Activated CD4-positive, alpha-beta T cell treated with anti-CD3 and anti-CD28 coated beads, Interleukin-2, amount 50 U/mL, for 48 hours (primary cell): ENCODE data around the gene MYL12A.

Experiments used
- DNase-seq, 2 experiments: peaks; one replicate each; pipeline ENCODE4 v3.0.0-alpha.2; 2020

Gene MYL12A

GRCh38 chr18:3225588-3225987, 22.0 kb upstream of the MYL12A start:
- DNase-seq: no peak

GRCh38 chr18:3226048-3226447, 21.6 kb upstream of the MYL12A start:
- DNase-seq: no peak

DNA sequence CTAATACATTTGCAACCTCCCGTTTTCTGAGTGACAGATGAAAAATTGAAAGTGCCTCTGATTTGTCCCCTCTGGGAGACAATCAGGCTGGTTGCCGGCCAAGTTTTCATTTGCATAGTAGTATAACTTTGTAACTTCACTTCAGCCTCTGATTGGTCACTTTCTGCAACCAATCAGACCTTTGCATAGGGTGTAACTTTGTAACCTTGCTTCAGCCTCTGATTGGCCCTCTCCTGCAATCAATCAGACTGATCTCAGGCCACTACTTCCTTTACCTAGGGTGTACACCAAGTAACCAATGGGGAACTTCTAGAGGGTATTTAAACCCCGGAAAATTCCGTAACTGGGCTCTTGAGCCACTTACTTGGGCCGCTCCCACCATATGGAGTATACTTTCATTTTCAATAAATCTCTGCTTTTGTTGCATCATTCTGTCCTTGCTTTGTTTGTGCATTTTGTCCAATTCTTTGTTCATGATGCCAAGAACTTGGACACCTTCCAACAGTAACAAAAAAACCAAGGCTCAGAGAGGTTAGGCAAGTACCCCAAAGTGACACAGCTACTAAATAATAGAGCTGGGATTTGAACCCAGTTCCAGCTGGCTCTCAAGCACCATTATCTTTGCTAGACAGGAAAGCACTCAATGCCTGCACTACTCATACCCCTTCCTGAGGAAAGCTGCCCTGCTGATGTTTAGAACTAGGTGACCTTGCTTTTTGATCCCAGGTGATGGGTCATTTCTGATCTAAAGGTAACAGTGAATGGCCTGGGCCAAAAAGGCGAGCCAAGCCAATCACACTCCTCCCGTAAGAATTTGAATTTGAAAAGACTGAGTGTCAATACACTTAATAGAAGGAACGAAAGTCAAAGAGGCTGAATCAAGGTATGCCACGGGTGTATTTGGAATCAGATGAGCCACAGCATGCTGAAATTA, 16.9 kb upstream of the MYL12A start:
- DNase-seq: no peak

DNA sequence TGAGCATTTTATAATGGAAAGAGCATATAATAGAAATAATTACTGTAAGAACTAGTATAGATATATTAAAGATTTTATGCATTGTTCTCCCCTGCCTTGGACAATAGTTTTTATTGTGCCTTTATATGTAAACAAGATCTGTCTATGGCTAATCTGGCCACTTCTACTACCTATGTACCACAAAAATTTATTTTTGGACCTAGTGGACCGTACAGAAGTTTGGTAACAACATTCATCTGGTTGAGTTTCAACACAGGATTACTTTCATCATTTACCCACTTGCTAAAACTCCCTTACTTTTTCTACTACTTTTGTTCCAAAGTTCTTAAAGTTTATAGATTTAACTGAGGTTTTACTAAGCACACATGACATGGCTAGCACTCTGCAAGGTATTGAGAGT, 14.6 kb upstream of the MYL12A start:
- DNase-seq: no peak

DNA sequence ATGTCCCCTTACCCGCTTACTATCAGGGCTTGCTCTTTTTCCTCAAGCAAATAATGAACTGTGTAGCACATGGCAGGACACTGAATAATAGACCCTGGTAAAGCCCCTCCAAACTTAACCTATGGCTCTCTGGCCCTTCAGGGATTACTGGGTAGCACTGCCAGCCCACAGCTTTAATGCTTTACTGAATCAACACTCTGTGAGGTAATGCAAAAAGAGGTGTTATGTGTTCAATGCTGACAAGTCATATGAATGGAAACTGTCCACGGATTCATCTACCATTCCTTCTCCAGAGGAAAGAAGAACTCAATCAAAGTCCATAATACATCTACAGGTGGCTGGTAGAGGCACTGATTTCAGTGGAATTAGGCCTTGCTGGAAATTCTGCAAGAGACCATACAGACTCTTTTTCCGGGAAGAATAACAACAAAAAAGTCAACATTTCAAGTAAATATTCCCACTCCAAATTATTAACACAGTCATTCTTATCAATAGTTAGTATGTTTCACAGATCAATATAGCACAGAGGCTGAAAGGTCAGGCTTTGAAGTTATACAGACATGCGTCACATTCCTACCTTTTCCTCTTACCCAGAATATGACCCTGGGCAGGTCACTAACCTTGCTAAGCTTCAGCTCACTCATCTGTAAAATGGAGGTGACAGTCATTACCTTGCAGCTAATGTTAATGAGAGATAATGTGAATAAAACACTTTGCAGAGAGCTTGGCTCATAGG, 14.0 kb upstream of the MYL12A start:
- no peak for DNase-seq

DNA sequence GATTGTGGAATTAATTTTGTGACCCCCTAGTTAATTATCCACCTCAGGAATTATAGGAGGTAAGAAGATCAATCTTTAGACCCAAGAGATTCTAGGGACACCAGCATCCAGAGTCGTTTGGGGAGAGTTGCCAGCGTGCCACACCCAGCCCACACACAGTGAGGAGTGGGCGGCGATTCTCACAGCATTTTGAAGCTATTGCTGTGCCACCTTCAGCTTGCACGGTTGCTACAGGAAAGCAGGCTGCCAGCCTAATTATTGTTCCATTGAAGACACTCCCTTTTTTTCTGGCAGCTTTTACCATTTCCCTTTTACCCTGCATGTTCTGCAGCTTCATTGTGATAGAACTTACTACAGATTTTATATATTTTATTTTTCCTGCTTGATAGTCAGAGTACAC, 13.1 kb upstream of the MYL12A start:
- DNase-seq: no peak

DNA sequence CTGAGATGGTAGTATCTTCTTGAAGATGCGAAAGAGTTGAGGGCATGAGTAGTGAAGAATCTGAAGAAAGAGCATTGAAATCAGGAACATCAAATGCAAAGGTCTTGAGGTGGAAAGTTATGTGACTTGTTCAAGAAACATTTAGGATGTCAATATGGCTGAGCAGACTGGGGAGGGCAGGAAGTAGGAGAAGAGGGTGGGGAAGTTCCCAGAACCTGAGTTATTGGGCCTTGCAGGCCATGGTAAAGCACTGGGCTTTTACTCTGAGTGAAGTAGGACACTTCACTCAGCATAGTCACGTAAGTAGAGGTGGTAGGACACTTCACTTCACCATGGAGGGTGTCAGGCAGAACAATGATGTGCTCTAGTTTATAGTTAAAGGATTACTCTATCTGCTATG, 11.8 kb upstream of the MYL12A start:
- DNase-seq: no peak

DNA sequence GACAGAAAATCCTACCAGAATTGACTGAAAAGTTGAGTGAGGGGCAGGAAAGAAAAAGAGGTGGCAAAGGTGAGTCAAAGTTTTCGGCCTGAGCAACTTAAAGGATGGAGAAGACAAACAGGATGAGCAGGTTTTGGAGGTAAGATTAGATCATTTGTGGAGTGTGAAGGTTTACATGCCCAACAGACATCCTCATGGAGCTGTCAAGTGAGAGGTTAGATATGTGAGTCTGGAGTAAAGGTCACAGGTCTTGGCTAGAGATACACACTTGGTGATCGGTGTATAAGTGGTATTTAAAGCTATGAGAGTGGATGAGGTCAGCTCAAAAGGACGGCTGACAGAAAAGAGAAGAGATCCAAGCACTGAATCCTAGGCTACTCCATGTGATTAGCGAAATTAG, 11.1 kb upstream of the MYL12A start:
- DNase-seq: no peak

DNA sequence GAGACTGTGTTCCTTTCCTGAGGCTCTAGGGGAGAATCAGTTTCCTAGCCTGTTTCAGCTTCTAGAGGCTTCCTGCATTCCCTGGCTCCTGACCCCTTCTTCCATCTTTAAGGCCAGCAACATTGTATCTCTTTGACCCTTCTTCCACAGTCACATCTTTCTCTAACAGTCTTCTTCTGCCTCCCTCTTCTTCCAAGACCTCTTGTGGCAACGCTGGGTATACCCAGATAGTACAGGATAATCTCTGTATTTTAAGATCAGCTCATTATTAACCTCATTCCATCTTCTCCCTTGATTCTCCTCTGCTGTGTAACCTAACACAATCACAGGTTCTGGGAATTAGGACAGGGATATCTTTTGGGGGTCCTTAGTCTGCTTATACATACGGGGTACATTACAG, 8.9 kb upstream of the MYL12A start:
- DNase-seq: no peak

- no peak for DNase-seq
Measured at GRCh38 chr18:3245185-3245564, 2.4 kb upstream of the MYL12A start.

- DNase-seq: peak; percentile 81 to 87
Measured at GRCh38 chr18:3245853-3246634, 1.6 kb upstream of the MYL12A start.

DNA sequence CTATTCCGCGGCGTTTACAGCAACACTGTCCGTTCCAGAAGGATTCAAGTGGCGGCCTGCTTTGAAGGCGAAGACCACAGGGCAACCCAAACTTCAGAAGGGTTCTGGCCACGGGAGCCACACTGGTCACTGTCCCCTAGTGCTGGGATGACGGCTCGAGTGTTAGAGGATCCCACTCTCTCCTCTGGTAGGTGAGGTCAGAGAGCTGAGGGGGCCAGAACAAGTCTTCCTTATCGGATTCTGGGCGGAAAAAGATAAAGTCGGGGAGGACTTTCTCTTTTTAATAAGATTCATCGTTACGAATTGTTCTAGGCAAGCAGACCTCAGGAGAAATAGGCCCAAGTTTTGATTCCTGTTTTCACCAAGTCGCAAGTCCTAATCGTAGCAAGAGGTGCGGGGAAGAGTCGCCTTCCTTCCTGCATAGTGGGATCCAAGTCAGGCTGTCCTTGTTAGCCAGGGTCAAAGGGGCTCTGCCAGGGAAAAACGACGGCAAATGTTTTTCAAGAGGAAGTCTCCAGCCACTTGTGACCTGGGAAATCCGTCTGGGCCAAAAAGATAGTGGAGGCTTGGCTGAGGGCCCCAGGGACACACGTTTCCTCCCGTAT, 864 bp upstream of the MYL12A start:
- peak; percentile 13 to 41 for DNase-seq

DNA sequence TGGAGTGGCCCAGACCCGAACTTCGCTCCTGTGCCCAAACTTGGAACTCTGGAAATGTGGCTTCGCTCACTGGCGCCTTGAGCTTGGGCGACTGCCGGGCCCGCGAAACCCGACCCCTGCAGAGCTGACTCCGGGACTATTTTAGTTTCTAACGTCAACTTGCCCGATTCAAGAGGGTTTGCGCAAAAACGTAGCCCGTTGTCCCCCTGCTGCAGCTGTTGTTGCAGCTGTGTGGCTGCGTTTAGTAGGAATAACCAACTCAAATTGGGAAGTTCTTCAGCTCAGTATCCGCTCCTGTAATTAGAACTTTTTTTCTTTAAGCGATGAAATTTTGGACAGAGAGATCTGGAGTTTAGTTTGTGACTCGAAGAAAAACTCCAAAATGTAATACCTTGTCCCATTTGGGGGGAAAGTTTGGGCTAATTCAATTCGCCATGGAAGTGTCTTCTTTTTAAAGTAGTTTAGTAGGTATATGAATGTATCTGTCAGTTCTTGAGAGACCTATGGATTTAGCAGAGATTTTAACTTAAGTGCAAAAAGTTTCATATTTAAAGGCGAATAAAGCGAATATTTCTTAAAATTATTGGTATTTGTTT, 559 bp downstream of the MYL12A start:
- no peak for DNase-seq

- DNase-seq: no peak
Measured at GRCh38 chr18:3248658-3249359, 1.2 kb downstream of the MYL12A start.

GRCh38 chr18:3250237-3251107, 2.9 kb downstream of the MYL12A start:
- DNase-seq: no peak

- no peak for DNase-seq
Measured at GRCh38 chr18:3251249-3251962, 3.8 kb downstream of the MYL12A start.

DNA sequence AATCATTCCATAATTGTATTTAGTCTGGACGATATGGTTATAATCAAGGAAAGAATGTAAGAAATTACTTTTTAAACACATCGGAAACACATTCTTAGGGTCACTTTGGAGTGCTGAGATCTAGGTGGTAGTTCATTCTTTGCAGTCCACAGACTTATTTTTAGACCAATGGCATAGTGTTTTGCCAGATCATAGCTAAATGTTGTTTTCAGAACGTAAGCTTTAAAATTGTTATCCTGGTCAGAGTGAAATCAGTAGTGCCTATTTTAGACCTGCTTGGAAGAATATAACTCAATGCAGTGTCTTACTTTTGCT, 4.3 kb downstream of the MYL12A start:
- DNase-seq: no peak

DNA sequence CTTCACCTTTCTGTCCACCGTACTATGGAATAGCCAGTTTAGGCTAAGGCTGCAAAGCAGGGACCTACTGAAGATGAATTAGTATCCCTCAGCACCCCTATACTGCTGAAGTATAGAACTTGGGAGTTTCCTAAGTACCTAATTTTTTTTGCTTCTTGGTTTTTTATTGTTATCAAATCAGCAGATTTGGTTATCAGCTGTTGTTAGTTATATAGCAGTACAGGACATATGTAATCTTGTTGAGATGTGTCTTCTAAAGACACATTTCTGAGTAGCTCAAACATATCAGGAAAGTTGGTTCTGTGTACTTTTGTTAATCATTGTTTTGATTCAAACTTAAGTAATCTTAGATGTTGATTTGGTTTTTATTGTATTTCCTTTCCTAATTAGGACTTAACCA, 5.2 kb downstream of the MYL12A start:
- DNase-seq: no peak

GRCh38 chr18:3254725-3255124, 7.1 kb downstream of the MYL12A start:
- DNase-seq: no peak

DNA sequence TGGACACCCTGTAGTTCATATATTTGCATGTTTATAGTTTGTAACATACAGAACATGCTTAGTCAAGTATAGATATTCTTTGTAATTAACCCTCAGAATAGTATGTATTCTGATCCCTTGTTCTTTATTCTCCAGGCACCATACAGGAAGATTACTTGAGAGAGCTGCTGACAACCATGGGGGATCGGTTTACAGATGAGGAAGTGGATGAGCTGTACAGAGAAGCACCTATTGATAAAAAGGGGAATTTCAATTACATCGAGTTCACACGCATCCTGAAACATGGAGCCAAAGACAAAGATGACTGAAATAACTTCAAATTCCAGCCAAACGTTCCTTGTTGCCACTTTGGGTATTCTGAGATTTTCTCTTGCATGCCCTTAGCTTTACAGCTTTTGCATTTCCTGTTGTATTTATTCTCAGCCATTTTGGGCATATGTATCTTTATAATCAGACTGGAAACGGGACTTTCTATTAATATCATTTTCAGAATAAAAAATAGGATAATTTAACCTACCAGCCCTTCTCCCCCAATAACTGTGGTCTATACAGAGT, 8.1 kb downstream of the MYL12A start:
- no peak for DNase-seq
